ENCODE measurements around the gene ADH4.

Gene ADH4

DNA sequence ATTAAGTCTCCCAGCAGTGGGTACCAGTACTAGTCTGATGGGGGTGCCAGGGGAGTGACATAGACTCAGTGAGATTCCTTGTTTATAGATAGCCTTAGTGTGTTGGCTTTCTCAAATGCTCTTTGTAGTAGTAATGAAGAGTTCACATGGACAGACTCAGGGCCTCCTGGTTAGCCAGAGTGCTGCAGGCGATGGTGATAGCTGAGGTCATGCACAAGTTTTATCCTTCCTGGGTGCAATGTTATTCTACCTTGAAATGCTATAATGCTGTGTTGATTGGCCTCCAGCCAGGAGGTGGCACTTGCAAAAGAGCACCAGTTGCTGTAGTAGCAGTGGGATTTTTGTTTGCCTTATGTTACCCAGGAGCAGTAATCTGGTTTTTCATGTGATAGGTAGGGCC lies 35.5 kb upstream of the ADH4 start:
- TF ChIP-seq, protein P1, sequence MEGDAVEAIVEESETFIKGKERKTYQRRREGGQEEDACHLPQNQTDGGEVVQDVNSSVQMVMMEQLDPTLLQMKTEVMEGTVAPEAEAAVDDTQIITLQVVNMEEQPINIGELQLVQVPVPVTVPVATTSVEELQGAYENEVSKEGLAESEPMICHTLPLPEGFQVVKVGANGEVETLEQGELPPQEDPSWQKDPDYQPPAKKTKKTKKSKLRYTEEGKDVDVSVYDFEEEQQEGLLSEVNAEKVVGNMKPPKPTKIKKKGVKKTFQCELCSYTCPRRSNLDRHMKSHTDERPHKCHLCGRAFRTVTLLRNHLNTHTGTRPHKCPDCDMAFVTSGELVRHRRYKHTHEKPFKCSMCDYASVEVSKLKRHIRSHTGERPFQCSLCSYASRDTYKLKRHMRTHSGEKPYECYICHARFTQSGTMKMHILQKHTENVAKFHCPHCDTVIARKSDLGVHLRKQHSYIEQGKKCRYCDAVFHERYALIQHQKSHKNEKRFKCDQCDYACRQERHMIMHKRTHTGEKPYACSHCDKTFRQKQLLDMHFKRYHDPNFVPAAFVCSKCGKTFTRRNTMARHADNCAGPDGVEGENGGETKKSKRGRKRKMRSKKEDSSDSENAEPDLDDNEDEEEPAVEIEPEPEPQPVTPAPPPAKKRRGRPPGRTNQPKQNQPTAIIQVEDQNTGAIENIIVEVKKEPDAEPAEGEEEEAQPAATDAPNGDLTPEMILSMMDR (IDR thresholded peaks at IDR 0.05), result no peak
- H3K4me3 Mint-ChIP-seq, result no peak overlapping the region
- peaks cover 30% of the 10 kb centered on the region for H3K36me3 Mint-ChIP-seq (ENCODE audit: low read depth)
- H3K4me1 Mint-ChIP-seq, result no peaks in the 10 kb centered on the region
- no peak overlapping the region for H3K27ac Mint-ChIP-seq
- peaks cover 31% of the 10 kb centered on the region for H3K9me3 Mint-ChIP-seq
- H3K27me3 Mint-ChIP-seq (ENCODE audit: low read depth, poor library complexity), result no peaks in the 10 kb centered on the region
- DNase-seq, result no peak

DNA sequence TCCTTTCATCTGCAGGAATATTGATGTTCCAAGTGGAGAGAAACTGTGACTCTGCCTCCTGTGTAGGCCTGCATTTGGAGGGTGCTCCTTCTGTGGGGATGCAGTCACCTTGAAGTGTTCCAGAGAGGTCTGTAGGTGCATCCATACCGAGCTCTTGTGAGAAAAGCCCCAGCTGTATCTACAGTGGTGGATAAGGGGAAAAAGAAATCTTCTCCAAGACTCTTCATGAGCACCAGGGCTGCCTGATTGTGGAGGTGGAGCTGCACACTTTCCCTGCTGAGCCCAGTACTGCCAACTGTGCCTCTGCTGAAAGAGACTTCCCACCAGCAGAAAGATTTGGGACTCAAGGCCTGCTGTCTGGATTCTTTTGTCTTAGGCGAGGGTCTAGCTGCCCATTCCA lies 35.1 kb upstream of the ADH4 start:
- H3K9me3 Mint-ChIP-seq, result peaks cover 30% of the 10 kb centered on the region
- DNase-seq, result no peak
- no peak overlapping the region for H3K27ac Mint-ChIP-seq
- H3K36me3 Mint-ChIP-seq (ENCODE audit: low read depth), result peaks cover 29% of the 10 kb centered on the region
- no peak overlapping the region for H3K4me3 Mint-ChIP-seq
- no peaks in the 10 kb centered on the region for H3K27me3 Mint-ChIP-seq (ENCODE audit: low read depth, poor library complexity)
- no peaks in the 10 kb centered on the region for H3K4me1 Mint-ChIP-seq
- TF ChIP-seq, protein P1 (IDR thresholded peaks at IDR 0.05), result no peak

DNA sequence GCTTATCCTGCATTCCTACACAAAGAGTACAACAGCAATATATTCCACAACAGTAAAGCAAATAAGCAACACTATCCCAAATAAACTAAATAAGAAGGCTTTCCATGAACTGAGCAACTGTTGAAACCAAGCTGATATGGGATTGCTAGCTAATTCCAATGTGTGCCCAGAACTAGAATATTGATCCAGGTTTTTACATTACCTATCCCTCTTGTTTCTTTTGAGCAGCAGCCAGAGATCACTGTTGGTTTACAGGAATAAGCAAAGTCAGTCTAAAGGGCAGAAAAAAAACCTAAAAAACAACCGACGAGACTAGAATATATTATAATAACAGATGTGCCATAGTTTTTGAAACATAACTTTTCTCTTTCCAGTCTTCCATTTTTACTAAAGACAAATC lies 22.4 kb upstream of the ADH4 start:
- Mint-ChIP-seq H3K4me1 (no peaks in the 10 kb centered on the region), H3K36me3 (ENCODE audit: low read depth) (peaks cover 5% of the 10 kb centered on the region), H3K4me3 (no peak overlapping the region), H3K27me3 (ENCODE audit: low read depth, poor library complexity) (no peaks in the 10 kb centered on the region), H3K9me3 (no peaks in the 10 kb centered on the region), H3K27ac (no peak overlapping the region)
- TF ChIP-seq, protein P1 (IDR thresholded peaks at IDR 0.05), result no peak
- DNase-seq, result no peak

DNA sequence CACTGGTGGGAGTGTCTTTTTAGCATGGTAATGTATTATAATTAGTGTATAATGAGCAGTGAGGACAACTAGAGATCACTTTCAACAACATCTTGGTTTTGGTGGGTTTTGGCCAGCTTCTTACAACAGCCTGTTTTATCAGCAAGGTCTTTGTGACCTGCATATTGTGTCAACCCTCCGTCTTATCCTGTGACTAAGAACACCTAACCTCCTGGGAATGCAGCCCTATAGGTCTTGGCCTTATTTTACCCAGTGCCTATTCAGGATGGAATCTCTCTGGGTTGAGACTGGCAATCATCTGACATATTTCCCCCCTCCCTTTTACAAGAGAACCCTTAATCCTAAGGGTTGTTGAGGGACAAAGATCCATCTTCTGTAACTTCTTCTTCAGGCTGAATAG lies 21.9 kb upstream of the ADH4 start:
- H3K4me3 Mint-ChIP-seq, result no peak overlapping the region
- TF ChIP-seq, protein P1 (IDR thresholded peaks at IDR 0.05), result no peak
- no peaks in the 10 kb centered on the region for H3K4me1 Mint-ChIP-seq
- H3K27ac Mint-ChIP-seq, result no peak overlapping the region
- H3K27me3 Mint-ChIP-seq (ENCODE audit: low read depth, poor library complexity), result no peaks in the 10 kb centered on the region
- no peaks in the 10 kb centered on the region for H3K9me3 Mint-ChIP-seq
- DNase-seq, result no peak
- peaks cover 5% of the 10 kb centered on the region for H3K36me3 Mint-ChIP-seq (ENCODE audit: low read depth)

DNA sequence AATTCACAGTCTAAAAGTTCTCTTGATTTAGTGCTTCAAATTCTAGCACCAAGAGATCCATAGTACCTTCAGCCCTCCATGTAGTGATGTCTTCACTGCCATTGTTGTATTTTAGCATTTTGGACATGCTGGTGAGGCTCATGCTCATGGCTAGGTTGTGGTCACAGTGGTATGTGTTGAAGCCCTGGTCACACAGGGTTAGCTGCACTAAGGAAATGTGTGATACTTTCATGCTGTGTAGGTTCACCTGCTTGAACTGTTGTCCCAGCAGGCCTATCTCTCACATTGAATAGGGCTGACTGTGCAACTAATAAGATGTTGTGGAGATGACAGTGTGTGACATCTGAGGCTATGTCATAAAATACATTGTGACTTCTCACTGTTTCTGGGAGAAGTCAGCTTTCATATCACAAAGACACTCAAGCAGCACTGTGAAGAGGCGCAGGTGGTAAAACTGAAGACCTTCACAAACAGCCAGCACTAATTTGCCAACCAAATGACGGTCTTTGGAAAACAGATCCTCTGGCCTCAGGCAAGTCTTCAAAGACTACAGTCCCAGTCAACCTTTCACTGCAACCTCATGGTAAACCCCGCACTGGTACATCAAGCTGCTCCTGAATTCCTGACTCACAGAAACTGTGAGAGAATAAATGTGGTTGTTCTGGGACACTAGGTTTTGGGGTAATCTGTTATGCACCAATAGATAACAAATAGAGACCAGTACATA lies 17.4 kb upstream of the ADH4 start:
- no peak overlapping the region for H3K4me3 Mint-ChIP-seq
- TF ChIP-seq, protein P1 (IDR thresholded peaks at IDR 0.05), result no peak
- no peaks in the 10 kb centered on the region for H3K27me3 Mint-ChIP-seq (ENCODE audit: low read depth, poor library complexity)
- H3K9me3 Mint-ChIP-seq, result no peaks in the 10 kb centered on the region
- peaks cover 12% of the 10 kb centered on the region for H3K4me1 Mint-ChIP-seq
- H3K36me3 Mint-ChIP-seq (ENCODE audit: low read depth), result no peaks in the 10 kb centered on the region
- no peak overlapping the region for H3K27ac Mint-ChIP-seq
- DNase-seq, result no peak

DNA sequence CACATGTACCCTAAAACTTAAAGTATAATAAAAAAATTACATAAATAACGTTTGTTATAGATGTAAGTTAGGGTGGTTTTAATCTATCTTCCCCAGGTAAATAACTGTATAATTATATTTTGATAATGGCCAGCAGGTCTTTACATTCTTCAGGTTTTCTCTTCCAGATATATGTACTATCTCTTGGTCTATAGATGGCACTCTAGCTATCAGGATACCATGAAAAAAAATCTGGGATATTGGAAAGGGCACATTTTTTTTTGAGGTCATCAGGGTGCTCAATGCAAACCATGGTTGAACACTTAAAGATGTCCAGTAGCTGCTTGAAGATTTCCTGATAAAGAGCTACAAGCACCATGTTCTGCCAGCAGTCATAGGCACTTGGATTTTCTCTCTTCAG lies 15.6 kb upstream of the ADH4 start:
- H3K4me1 Mint-ChIP-seq, result peaks cover 16% of the 10 kb centered on the region
- no peak overlapping the region for H3K27ac Mint-ChIP-seq
- H3K4me3 Mint-ChIP-seq, result no peak overlapping the region
- DNase-seq, result no peak
- H3K27me3 Mint-ChIP-seq (ENCODE audit: low read depth, poor library complexity), result no peaks in the 10 kb centered on the region
- TF ChIP-seq, protein P1 (IDR thresholded peaks at IDR 0.05), result no peak
- peaks cover under 1% of the 10 kb centered on the region for H3K9me3 Mint-ChIP-seq
- peaks cover 6% of the 10 kb centered on the region for H3K36me3 Mint-ChIP-seq (ENCODE audit: low read depth)
